Kidney glomerular epithelial cell (primary cell): ENCODE measurements around the gene TRMT61A.

Experiments used
- DNase-seq: peaks from one replicate; lab custom pipeline; 2025; lab: John Stamatoyannopoulos, UW

Gene TRMT61A

GRCh38 chr14:103535891-103536565 lies 7.0 kb downstream of the TRMT61A start:
- DNase-seq: no peak

GRCh38 chr14:103536693-103537092 lies 7.7 kb downstream of the TRMT61A start:
- no peak for DNase-seq

- no peak for DNase-seq
These were observed 8.4 kb downstream of the TRMT61A start for GRCh38 chr14:103537175-103537990.

- DNase-seq: no peak
These were observed 9.5 kb downstream of the TRMT61A start for GRCh38 chr14:103538291-103539055.

- no peak for DNase-seq
These were observed 10.2 kb downstream of the TRMT61A start for GRCh38 chr14:103539056-103539825.

GRCh38 chr14:103540821-103541708 lies 12.1 kb downstream of the TRMT61A start:
- DNase-seq: no peak

- DNase-seq: no peak
These were observed 13.0 kb downstream of the TRMT61A start for GRCh38 chr14:103541709-103542604.

GRCh38 chr14:103542605-103543088 lies 13.7 kb downstream of the TRMT61A start:
- no peak for DNase-seq

- DNase-seq: no peak
These were observed 14.1 kb downstream of the TRMT61A start for GRCh38 chr14:103543140-103543539.

GRCh38 chr14:103543721-103544387 lies 14.9 kb downstream of the TRMT61A start:
- no peak for DNase-seq

- no peak for DNase-seq
These were observed 15.6 kb downstream of the TRMT61A start for GRCh38 chr14:103544388-103545218.

- DNase-seq: no peak
These were observed 16.4 kb downstream of the TRMT61A start for GRCh38 chr14:103545219-103545914.

- DNase-seq: no peak
These were observed 17.1 kb downstream of the TRMT61A start for GRCh38 chr14:103545915-103546651.

- DNase-seq: no peak
These were observed 17.9 kb downstream of the TRMT61A start for GRCh38 chr14:103546652-103547454.

- DNase-seq: no peak
These were observed 18.5 kb downstream of the TRMT61A start for GRCh38 chr14:103547455-103547940.

- no peak for DNase-seq
These were observed 19.0 kb downstream of the TRMT61A start for GRCh38 chr14:103547941-103548462.
